ENCODE data around the gene MAFF.

MAFF gene

DNA sequence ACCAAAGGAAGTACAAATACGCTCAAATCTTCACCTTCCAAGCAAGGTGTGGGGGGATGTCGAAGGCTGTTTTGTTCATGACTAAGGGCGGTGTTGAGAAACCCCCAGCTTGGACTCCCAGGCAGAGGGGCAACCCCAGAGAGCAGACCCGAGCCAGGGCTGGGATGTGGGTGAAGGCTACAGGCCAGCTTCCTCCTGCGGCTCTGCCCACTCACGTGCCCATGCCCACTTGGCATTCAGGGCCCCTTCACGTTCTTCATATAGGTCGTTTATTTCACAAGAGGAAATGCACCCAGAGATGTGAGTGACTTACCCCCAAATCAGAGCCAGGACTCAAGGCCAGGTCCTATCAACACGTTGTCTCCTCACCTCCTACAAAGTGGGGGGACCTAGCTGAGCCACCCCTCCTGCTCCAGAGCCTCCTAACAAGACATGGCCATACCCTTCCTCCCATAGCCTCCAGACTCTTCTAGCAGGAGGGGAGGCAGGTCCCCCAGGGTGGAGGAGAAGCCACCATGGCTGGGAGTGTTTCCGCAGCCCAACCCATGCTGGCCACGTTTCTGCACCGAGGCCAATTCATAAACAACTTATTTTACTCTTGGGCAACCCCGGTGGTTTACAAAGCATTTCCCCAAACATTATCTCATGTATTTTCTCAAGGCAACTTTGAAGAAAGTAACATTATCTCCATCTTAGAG is 49.0 kb downstream of the MAFF start:
- no peak for DNase-seq

DNA sequence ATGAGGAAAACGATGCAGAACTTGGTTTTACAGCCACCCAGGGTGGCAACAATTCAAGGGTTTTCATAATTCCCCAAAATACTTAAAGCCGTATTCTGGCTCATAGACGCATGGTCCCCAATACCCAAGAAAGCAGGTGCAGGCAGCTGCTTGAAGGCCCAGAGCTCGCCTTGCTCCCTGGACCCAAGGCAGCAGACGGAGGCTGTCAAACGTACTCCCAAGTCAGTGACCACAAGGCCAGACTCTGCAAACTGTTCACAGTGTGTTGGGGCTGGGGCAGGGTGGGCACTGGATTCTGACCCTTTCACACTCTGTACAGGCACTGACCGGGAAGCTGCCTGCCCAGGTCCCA is 49.5 kb downstream of the MAFF start:
- DNase-seq = no peak

DNA sequence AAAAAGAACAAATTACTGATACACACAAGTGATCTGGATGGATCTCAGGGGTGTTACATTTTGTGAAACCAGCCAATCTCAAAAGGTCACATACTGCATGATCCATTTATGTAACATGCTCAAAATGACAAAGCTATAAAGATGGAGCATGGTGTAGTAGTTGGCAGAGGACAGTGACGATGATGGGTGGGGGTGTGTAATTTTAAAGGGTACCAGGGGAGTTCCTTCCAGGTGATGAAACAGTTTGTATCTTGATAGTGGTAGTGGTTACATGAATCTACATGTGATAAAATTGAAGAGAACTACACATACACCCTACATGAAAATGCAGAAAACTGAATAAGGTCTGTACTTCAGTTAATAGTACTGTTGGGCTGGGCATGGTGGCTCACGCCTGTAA is 53.9 kb downstream of the MAFF start:
- no peak for DNase-seq

- DNase-seq = no peak
Observed at GRCh38 chr22:38257181-38257580, 55.4 kb downstream of the MAFF start.

- no peak for DNase-seq
Observed at GRCh38 chr22:38257650-38258250, 56.0 kb downstream of the MAFF start.

DNA sequence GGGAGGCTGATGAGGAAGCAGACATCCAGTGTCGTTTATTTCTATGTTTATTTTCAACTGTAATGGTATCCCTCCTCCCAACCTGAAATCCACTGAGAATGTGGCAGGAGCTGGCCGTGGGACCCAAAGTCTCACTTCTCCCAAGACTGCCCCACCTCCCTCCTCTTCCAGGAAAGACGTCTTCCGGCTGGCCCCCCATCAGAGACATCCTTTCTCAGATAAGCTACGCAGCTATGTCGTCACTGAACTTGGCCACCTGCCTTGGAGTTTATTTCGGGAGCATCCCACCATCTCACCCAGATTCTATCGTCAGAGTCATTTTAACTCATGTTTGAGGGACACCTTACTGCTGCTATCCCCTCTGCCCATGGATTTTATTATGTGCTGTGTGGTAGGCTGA is 57.1 kb downstream of the MAFF start:
- no peak for DNase-seq

GRCh38 chr22:38259370-38259769 is 57.6 kb downstream of the MAFF start:
- no peak for DNase-seq

- DNase-seq = no peak
Observed at GRCh38 chr22:38260761-38261681, 59.2 kb downstream of the MAFF start.

DNA sequence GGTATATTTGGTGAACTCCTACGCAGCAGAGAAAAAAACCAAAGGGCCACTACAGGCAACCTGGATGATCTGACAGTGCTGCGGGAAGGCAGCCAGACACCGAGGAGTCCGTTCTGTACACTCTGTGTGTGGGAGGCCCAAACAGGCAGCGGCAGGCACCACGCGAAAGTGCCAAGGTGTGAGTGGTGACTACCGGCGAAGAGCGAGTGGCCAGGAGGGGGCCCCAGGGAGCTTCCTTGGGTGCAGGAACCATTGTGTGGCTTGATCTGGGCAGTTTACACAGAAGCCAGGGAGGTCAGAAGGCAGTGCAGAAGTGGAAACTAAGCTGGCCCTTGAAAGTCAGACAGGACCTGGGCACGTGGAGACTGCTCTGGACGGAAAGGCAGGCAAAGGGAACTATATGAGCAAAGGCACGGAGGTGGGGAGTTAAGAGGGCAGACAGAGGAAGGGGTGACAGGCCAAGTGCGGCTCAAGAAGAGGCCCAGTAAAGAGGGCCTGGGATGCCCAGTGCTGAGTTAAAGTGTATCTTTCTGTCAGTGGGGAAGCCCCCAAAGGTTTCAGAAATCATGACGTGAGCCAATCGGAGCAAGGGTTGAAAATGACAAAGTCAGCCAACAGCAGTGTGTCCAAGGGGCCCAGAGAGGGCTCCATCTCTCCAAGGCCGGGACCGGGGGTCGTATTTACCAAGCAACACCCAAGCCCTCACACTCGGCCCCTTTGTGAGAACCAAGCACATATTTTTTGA is 60.4 kb downstream of the MAFF start:
- DNase-seq = no peak

DNA sequence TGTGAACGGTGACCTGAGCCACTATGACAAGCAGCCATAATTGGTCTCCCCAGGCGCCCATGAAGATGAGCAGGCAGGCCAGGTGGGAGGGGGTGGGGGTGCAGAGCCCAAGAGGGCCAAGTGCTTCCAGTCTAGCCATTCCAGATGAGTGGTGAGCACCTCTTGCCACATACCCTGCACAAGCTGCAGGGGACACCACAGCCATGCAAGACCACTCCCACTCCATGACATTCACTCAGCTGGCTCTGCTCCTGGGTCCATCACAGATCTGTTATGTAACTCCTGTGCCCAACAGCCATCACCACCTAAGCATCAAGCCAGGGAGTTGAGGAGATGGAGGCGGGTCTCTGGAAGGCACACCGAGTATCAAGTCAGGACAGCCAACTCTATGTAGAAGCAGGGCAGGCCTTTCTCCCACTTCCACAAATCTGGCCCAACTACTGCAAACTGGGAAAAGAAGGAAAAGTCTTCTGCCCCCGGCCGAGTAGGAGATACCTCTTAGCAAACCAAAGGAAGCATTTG is 62.6 kb downstream of the MAFF start:
- no peak for DNase-seq

Data from T1000 (cell line).